ENCODE data around the gene ZMAT2.

DNA sequence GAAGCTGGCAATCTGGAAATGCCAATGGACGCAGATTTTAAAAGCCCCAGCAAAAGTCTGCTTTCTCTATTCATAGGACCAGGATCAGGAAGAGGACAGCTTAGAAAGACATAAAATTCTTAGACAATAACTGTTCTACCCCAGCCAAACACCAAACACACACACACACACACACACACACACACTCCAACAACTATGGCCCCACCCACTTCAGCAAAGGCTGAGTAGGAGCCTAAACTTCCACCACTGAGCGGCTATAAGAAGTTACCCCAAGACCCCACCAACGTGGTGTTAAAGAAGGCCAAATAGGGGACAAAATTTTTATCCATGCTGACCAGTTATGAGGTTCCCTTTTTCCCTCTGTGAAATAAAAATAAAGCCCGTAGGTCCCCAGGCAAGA, 32.9 kb downstream of the ZMAT2 start:
- TF ChIP-seq, protein P1, sequence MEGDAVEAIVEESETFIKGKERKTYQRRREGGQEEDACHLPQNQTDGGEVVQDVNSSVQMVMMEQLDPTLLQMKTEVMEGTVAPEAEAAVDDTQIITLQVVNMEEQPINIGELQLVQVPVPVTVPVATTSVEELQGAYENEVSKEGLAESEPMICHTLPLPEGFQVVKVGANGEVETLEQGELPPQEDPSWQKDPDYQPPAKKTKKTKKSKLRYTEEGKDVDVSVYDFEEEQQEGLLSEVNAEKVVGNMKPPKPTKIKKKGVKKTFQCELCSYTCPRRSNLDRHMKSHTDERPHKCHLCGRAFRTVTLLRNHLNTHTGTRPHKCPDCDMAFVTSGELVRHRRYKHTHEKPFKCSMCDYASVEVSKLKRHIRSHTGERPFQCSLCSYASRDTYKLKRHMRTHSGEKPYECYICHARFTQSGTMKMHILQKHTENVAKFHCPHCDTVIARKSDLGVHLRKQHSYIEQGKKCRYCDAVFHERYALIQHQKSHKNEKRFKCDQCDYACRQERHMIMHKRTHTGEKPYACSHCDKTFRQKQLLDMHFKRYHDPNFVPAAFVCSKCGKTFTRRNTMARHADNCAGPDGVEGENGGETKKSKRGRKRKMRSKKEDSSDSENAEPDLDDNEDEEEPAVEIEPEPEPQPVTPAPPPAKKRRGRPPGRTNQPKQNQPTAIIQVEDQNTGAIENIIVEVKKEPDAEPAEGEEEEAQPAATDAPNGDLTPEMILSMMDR (IDR thresholded peaks at IDR 0.05) = no peak
- no peak for TF ChIP-seq POLR2A (IDR thresholded peaks at IDR 0.05)

Data from adrenal gland (tissue), 5 donors.